Suprapubic skin (tissue), 3 donors: ENCODE data around the gene DNASE2B.
"Not testable (repeated sequence)": the region's sequence is repeated elsewhere in the genome, so short reads cannot be mapped to it uniquely, and the experiment has no call there.

ENCODE experiments used
- POLR2A ChIP-seq, 2 donors: fragments of 450-650 bp; IDR thresholded peaks; one replicate each; pipeline ENCODE4 v1.6.1; 2017; ENCODE audit warnings: antibody characterized with exemption in 2 of 2, mild to moderate bottlenecking in 2 of 2, moderate library complexity in 2 of 2
- TF ChIP-seq, protein P1 (sequence below), 2 donors: fragments of 200-600 bp in 1 of 2; fragments of 450-650 bp in 1 of 2; sonication (generic) in 1 of 2; IDR thresholded peaks; one replicate each; pipeline ENCODE4 v1.5.1; 2016 to 2019; ENCODE audit warnings: antibody characterized with exemption in 2 of 2, mild to moderate bottlenecking in 1 of 2, moderate library complexity in 1 of 2

GRCh38 chr1:84442747-84443646 lies 44.7 kb downstream of the DNASE2B start:
- TF ChIP-seq, protein P1, sequence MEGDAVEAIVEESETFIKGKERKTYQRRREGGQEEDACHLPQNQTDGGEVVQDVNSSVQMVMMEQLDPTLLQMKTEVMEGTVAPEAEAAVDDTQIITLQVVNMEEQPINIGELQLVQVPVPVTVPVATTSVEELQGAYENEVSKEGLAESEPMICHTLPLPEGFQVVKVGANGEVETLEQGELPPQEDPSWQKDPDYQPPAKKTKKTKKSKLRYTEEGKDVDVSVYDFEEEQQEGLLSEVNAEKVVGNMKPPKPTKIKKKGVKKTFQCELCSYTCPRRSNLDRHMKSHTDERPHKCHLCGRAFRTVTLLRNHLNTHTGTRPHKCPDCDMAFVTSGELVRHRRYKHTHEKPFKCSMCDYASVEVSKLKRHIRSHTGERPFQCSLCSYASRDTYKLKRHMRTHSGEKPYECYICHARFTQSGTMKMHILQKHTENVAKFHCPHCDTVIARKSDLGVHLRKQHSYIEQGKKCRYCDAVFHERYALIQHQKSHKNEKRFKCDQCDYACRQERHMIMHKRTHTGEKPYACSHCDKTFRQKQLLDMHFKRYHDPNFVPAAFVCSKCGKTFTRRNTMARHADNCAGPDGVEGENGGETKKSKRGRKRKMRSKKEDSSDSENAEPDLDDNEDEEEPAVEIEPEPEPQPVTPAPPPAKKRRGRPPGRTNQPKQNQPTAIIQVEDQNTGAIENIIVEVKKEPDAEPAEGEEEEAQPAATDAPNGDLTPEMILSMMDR (IDR thresholded peaks at IDR 0.05) = not testable (repeated sequence)
- TF ChIP-seq POLR2A (IDR thresholded peaks at IDR 0.05) = not testable (repeated sequence)
